Measurements from ENCODE around the gene STPG3.

The STPG3 gene

GRCh38 chr9:137293094-137293481, 42.0 kb downstream of the STPG3 start:
- no peak overlapping the region for H3K4me3 Mint-ChIP-seq
- H3K27ac Mint-ChIP-seq, result no peak overlapping the region
- H3K36me3 Mint-ChIP-seq, result no peaks in the 10 kb centered on the region

GRCh38 chr9:137293482-137294090, 42.5 kb downstream of the STPG3 start:
- Mint-ChIP-seq H3K4me1 (peaks cover 7% of the 10 kb centered on the region), H3K36me3 (no peaks in the 10 kb centered on the region), H3K27ac (no peak overlapping the region), H3K9me3 (no peaks in the 10 kb centered on the region), H3K4me3 (no peak overlapping the region)
- DNase-seq (ENCODE audit: low spot score in 2 of 2) (no peak), ATAC-seq (no peak)

More at GRCh38 chr9:137293094-137293481, 42.0 kb downstream of the STPG3 start:
- no peak for ATAC-seq
- no peak for DNase-seq (ENCODE audit: low spot score in 2 of 2)
- peaks cover 7% of the 10 kb centered on the region for H3K4me1 Mint-ChIP-seq
- no peaks in the 10 kb centered on the region for H3K9me3 Mint-ChIP-seq

GRCh38 chr9:137294091-137294680, 43.1 kb downstream of the STPG3 start:
- no peaks in the 10 kb centered on the region for H3K36me3 Mint-ChIP-seq
- H3K27ac Mint-ChIP-seq, result no peak overlapping the region
- H3K4me3 Mint-ChIP-seq, result peak overlapping the region; percentile 42
- no peaks in the 10 kb centered on the region for H3K9me3 Mint-ChIP-seq
- peaks cover 7% of the 10 kb centered on the region for H3K4me1 Mint-ChIP-seq
- DNase-seq (ENCODE audit: low spot score in 2 of 2) (peak in 1 of 2 donors; percentile 51), ATAC-seq (peak; percentile 60)

- no peaks in the 10 kb centered on the region for H3K36me3 Mint-ChIP-seq
- ATAC-seq (no peak), DNase-seq (ENCODE audit: low spot score in 2 of 2) (no peak)
- H3K4me1 Mint-ChIP-seq, result peaks cover 7% of the 10 kb centered on the region
- H3K4me3 Mint-ChIP-seq, result peak overlapping the region; percentile 42
- no peak overlapping the region for H3K27ac Mint-ChIP-seq
- no peaks in the 10 kb centered on the region for H3K9me3 Mint-ChIP-seq
Observed at GRCh38 chr9:137294681-137295237, 43.7 kb downstream of the STPG3 start.

GRCh38 chr9:137295238-137295811, 44.2 kb downstream of the STPG3 start:
- Mint-ChIP-seq H3K36me3 (no peaks in the 10 kb centered on the region), H3K27ac (no peak overlapping the region), H3K9me3 (no peaks in the 10 kb centered on the region), H3K4me3 (no peak overlapping the region), H3K4me1 (peaks cover 7% of the 10 kb centered on the region)
- DNase-seq (ENCODE audit: low spot score in 2 of 2), result peak; percentile 64 to 77
- peak; percentile 85 for ATAC-seq

- Mint-ChIP-seq H3K27ac (no peak overlapping the region), H3K9me3 (no peaks in the 10 kb centered on the region), H3K4me1 (peaks cover 13% of the 10 kb centered on the region), H3K36me3 (no peaks in the 10 kb centered on the region), H3K4me3 (peak overlapping the region; percentile 68)
- no peak for DNase-seq (ENCODE audit: low spot score in 2 of 2)
- peak; percentile 22 for ATAC-seq
Observed at GRCh38 chr9:137295849-137296669, 45.0 kb downstream of the STPG3 start.

- Mint-ChIP-seq H3K27ac (no peak overlapping the region), H3K4me1 (peaks cover 14% of the 10 kb centered on the region), H3K4me3 (peak overlapping the region; percentile 68), H3K9me3 (no peaks in the 10 kb centered on the region), H3K36me3 (no peaks in the 10 kb centered on the region)
- DNase-seq (ENCODE audit: low spot score in 2 of 2) (peak in 1 of 2 donors; percentile 51), ATAC-seq (no peak)
Observed at GRCh38 chr9:137296670-137297664, 45.9 kb downstream of the STPG3 start.

GRCh38 chr9:137297966-137298365, 46.9 kb downstream of the STPG3 start:
- ATAC-seq (no peak), DNase-seq (ENCODE audit: low spot score in 2 of 2) (peak in 1 of 2 donors; percentile 49)
- H3K4me3 Mint-ChIP-seq, result no peak overlapping the region
- peaks cover 14% of the 10 kb centered on the region for H3K4me1 Mint-ChIP-seq
- H3K9me3 Mint-ChIP-seq, result no peaks in the 10 kb centered on the region
- H3K36me3 Mint-ChIP-seq, result no peaks in the 10 kb centered on the region
- H3K27ac Mint-ChIP-seq, result no peak overlapping the region

GRCh38 chr9:137298401-137299202, 47.5 kb downstream of the STPG3 start:
- Mint-ChIP-seq H3K4me1 (peaks cover 14% of the 10 kb centered on the region), H3K27ac (no peak overlapping the region), H3K9me3 (no peaks in the 10 kb centered on the region), H3K36me3 (no peaks in the 10 kb centered on the region), H3K4me3 (no peak overlapping the region)
- no peak for ATAC-seq
- DNase-seq (ENCODE audit: low spot score in 2 of 2), result no peak

GRCh38 chr9:137299203-137299565, 48.1 kb downstream of the STPG3 start:
- Mint-ChIP-seq H3K4me3 (no peak overlapping the region), H3K4me1 (peaks cover 14% of the 10 kb centered on the region), H3K27ac (no peak overlapping the region), H3K9me3 (no peaks in the 10 kb centered on the region), H3K36me3 (no peaks in the 10 kb centered on the region)
- ATAC-seq, result no peak
- DNase-seq (ENCODE audit: low spot score in 2 of 2), result no peak

- Mint-ChIP-seq H3K36me3 (no peaks in the 10 kb centered on the region), H3K9me3 (no peaks in the 10 kb centered on the region), H3K4me3 (peak overlapping the region; percentile 65), H3K27ac (no peak overlapping the region), H3K4me1 (peaks cover 14% of the 10 kb centered on the region)
- no peak for ATAC-seq
- no peak for DNase-seq (ENCODE audit: low spot score in 2 of 2)
Observed at GRCh38 chr9:137299938-137300337, 48.9 kb downstream of the STPG3 start.

GRCh38 chr9:137300567-137301080, 49.5 kb downstream of the STPG3 start:
- no peaks in the 10 kb centered on the region for H3K9me3 Mint-ChIP-seq
- H3K4me3 Mint-ChIP-seq, result peak overlapping the region; percentile 65
- H3K27ac Mint-ChIP-seq, result no peak overlapping the region
- no peaks in the 10 kb centered on the region for H3K36me3 Mint-ChIP-seq
- H3K4me1 Mint-ChIP-seq, result peaks cover 18% of the 10 kb centered on the region
- DNase-seq (ENCODE audit: low spot score in 2 of 2) (peak in 1 of 2 donors; percentile 49), ATAC-seq (no peak)

- peaks cover 19% of the 10 kb centered on the region for H3K4me1 Mint-ChIP-seq
- H3K27ac Mint-ChIP-seq, result no peak overlapping the region
- peak; percentile 31 for ATAC-seq
Observed at GRCh38 chr9:137301081-137301947, 50.2 kb downstream of the STPG3 start.

More at GRCh38 chr9:137301081-137301947, 50.2 kb downstream of the STPG3 start:
- DNase-seq (ENCODE audit: low spot score in 2 of 2), result peak in 1 of 2 donors; percentile 74
- peak overlapping the region; percentile 65 for H3K4me3 Mint-ChIP-seq
- H3K9me3 Mint-ChIP-seq, result no peaks in the 10 kb centered on the region
- H3K36me3 Mint-ChIP-seq, result no peaks in the 10 kb centered on the region

Measured in stimulated activated effector memory CD8-positive, alpha-beta T cell treated with anti-CD3 and anti-CD28 coated beads, Interleukin-12 subunit alpha, Interleukin-12 subunit beta, amount 100 ng/mL, for 72 hours (primary cell).